ENCODE measurements around the gene CYP27C1.

GRCh38 chr2:127195140-127196074 lies 24.7 kb downstream of the CYP27C1 start:
- TF ChIP-seq CTCF (IDR thresholded peaks at IDR 0.05; ENCODE audit: low read depth, low read length, missing input control) (no peak), YY1 (IDR thresholded peaks at IDR 0.05) (no peak), ZBTB33 (IDR thresholded peaks at IDR 0.05) (no peak), GABPA (IDR thresholded peaks at IDR 0.05 in 1 of 2, conservative IDR thresholded peaks at IDR 0.05 in 1 of 2) (no peak), REST (IDR thresholded peaks at IDR 0.05) (no peak), HNF4G (IDR thresholded peaks at IDR 0.05) (no peak), EGR1 (IDR thresholded peaks at IDR 0.05; ENCODE audit: low read depth in 2 of 2) (no peak), RAD21 (IDR thresholded peaks at IDR 0.05) (no peak), FOXA1 (IDR thresholded peaks at IDR 0.05) (no peak), TAF1 (conservative IDR thresholded peaks at IDR 0.05) (no peak)

Data from liver (tissue), 3 donors.